Measurements from ENCODE around the gene CDH4. TPM values are rescaled to one million over a fixed set of nuclear protein-coding genes. Genes with fewer than 3 reads are reported as not detected.

CDH4 gene
- total and polyA plus RNA-seq, 2 of the 4 experiments (the other 2 are of a cell fraction): 1.6 to 3.5 TPM

- H4K8ac ChIP-seq (ENCODE audit: low read depth in 2 of 2, low read length in 2 of 2): no peak overlapping the region; a peak in 1 of 4 replicates
- no peak overlapping the region for H3K14ac ChIP-seq (replicated peaks; ENCODE audit: low read depth, low read length)
- no peak overlapping the region for H2BK15ac ChIP-seq (ENCODE audit: low read depth, low read length)
- no TSS peak for BruUV-seq (replicated peaks)
- ATAC-seq (ENCODE audit: low read depth) (no peak), DNase-seq (no peak)
- dilution Hi-C loops (cut with HindIII; ENCODE audit: low sequenced_read_pairs, unreplicated experiment): no loop called here
- no peak overlapping the region; the same call in 1 of the 2 replicates for H3K4me2 ChIP-seq (ENCODE audit: low read depth, low read length)
- H3K4me3 ChIP-seq (ENCODE audit: insufficient read depth, low read depth, low read length): no peak overlapping the region
- H3K9ac ChIP-seq (ENCODE audit: low read depth, low read length): no peak overlapping the region
- H3K9me1 ChIP-seq (ENCODE audit: insufficient read depth, low read length): peaks cover 1% of the 10 kb centered on the region; the same call in 1 of the 2 replicates
- no peak overlapping the region for H2AK5ac ChIP-seq (ENCODE audit: low read depth, low read length)
- intact Hi-C loops (cut with micrococcal nuclease): no loop called here
- no peak overlapping the region for H3K18ac ChIP-seq (ENCODE audit: low read depth, low read length)
- no peak overlapping the region for H2BK20ac ChIP-seq (ENCODE audit: low read depth, low read length)
- no peak overlapping the region for H3K4ac ChIP-seq (ENCODE audit: low read depth, low read length)
- no peak overlapping the region for H4K5ac ChIP-seq (ENCODE audit: low read depth, low read length)
- no peak overlapping the region for H2AFZ ChIP-seq (replicated peaks; ENCODE audit: low read length, poor library complexity)
- CTCF ChIA-PET: no interaction called here
- no peak overlapping the region for H2AK9ac ChIP-seq (replicated peaks; ENCODE audit: low read depth, low read length, poor library complexity)
- WGBS, 2 experiments (ENCODE audit: extremely low coverage in 2 of 2, insufficient read length in 1 of 2): 76% methylated on average over 4 of the region's 6 CpGs; no CpG with 5 or more reads in 1 of the 2 experiments
- no peak overlapping the region for H2BK5ac ChIP-seq (ENCODE audit: low read depth, low read length, poor library complexity, severe bottlenecking)
- H3K79me1 ChIP-seq (ENCODE audit: low read depth in 1 of 2, low read length in 2 of 2): no peaks in the 10 kb centered on the region
- in situ Hi-C loops (cut with MboI; ENCODE audit: low sequenced_read_pairs): no loop called here
- no peaks in the 10 kb centered on the region for H3K27me3 ChIP-seq (ENCODE audit: control insufficient read depth, insufficient read depth, low read length)
- POLR2A ChIA-PET (ENCODE audit: unreplicated experiment): no interaction called here
- H2BK120ac ChIP-seq (ENCODE audit: low read depth, low read length): no peak overlapping the region
- TF ChIP-seq RCOR1 (IDR thresholded peaks at IDR 0.05; ENCODE audit: insufficient replicate concordance, low read length) (no peak), CEBPB (IDR thresholded peaks at IDR 0.05; ENCODE audit: low read depth, low read length) (no peak), MAZ (IDR thresholded peaks at IDR 0.05; ENCODE audit: borderline replicate concordance, low read depth, low read length) (no peak), FOS (IDR thresholded peaks at IDR 0.05; ENCODE audit: low read depth, low read length) (no peak), MAFK (IDR thresholded peaks at IDR 0.05; ENCODE audit: low read depth, low read length) (no peak), MXI1 (IDR thresholded peaks at IDR 0.05; ENCODE audit: borderline replicate concordance, low read depth, low read length) (no peak), POLR2A (IDR thresholded peaks at IDR 0.05; ENCODE audit: low read depth, low read length) (no peak), CHD1 (IDR thresholded peaks at IDR 0.05; ENCODE audit: low read depth, low read length) (no peak), SMC3 (IDR thresholded peaks at IDR 0.05; ENCODE audit: low read depth, low read length) (no peak), NFE2L2 (IDR thresholded peaks at IDR 0.05; ENCODE audit: low read depth, low read length) (no peak), RAD21 (IDR thresholded peaks at IDR 0.05; ENCODE audit: low read length) (no peak), RFX5 (IDR thresholded peaks at IDR 0.05; ENCODE audit: low read depth, low read length) (no peak)
- TF ChIP-seq, protein P1, sequence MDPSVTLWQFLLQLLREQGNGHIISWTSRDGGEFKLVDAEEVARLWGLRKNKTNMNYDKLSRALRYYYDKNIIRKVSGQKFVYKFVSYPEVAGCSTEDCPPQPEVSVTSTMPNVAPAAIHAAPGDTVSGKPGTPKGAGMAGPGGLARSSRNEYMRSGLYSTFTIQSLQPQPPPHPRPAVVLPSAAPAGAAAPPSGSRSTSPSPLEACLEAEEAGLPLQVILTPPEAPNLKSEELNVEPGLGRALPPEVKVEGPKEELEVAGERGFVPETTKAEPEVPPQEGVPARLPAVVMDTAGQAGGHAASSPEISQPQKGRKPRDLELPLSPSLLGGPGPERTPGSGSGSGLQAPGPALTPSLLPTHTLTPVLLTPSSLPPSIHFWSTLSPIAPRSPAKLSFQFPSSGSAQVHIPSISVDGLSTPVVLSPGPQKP (IDR thresholded peaks at IDR 0.05; ENCODE audit: borderline replicate concordance, low read depth, low read length): no peak
- TF ChIP-seq, protein P2, sequence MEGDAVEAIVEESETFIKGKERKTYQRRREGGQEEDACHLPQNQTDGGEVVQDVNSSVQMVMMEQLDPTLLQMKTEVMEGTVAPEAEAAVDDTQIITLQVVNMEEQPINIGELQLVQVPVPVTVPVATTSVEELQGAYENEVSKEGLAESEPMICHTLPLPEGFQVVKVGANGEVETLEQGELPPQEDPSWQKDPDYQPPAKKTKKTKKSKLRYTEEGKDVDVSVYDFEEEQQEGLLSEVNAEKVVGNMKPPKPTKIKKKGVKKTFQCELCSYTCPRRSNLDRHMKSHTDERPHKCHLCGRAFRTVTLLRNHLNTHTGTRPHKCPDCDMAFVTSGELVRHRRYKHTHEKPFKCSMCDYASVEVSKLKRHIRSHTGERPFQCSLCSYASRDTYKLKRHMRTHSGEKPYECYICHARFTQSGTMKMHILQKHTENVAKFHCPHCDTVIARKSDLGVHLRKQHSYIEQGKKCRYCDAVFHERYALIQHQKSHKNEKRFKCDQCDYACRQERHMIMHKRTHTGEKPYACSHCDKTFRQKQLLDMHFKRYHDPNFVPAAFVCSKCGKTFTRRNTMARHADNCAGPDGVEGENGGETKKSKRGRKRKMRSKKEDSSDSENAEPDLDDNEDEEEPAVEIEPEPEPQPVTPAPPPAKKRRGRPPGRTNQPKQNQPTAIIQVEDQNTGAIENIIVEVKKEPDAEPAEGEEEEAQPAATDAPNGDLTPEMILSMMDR (conservative IDR thresholded peaks at IDR 0.05; ENCODE audit: low read depth, low read length): no peak
- TF ChIP-seq, protein P3, sequence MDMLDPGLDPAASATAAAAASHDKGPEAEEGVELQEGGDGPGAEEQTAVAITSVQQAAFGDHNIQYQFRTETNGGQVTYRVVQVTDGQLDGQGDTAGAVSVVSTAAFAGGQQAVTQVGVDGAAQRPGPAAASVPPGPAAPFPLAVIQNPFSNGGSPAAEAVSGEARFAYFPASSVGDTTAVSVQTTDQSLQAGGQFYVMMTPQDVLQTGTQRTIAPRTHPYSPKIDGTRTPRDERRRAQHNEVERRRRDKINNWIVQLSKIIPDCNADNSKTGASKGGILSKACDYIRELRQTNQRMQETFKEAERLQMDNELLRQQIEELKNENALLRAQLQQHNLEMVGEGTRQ (IDR thresholded peaks at IDR 0.05; ENCODE audit: low read depth, low read length): no peak
- no peaks in the 10 kb centered on the region; the same call in 1 of the 2 replicates for H3K9me3 ChIP-seq (ENCODE audit: control insufficient read depth, insufficient read depth, low read length)
- no peak overlapping the region for H3K27ac ChIP-seq (ENCODE audit: insufficient read depth, low read length)
- H4K20me1 ChIP-seq (ENCODE audit: insufficient read depth, low read length): no peaks in the 10 kb centered on the region; the same call in 1 of the 2 replicates
- no peak overlapping the region for H3K56ac ChIP-seq (ENCODE audit: extremely low read depth, insufficient read depth, low read length)
- H3K23ac ChIP-seq (ENCODE audit: low read depth, low read length): no peak overlapping the region
- no peak overlapping the region for H4K91ac ChIP-seq (ENCODE audit: insufficient read depth, low read depth, low read length)
- H3K4me1 ChIP-seq (ENCODE audit: control insufficient read depth, insufficient read depth, low read length): no peaks in the 10 kb centered on the region; the same call in none of the 2 replicates
- no peaks in the 10 kb centered on the region for H3K36me3 ChIP-seq (ENCODE audit: control insufficient read depth, insufficient read depth, low read length)
Measured at GRCh38 chr20:61749406-61750075, 497.5 kb downstream of the CDH4 start.

Measured in IMR-90 (cell line).